LNCAP (cell line): ENCODE measurements around the gene ASPSCR1.

Source experiments
- CTCF ChIP-seq: fragments of 450-650 bp; IDR thresholded peaks from 2 replicates; pipeline ENCODE4 v1.5.1; 2017; ENCODE audit warnings: mild to moderate bottlenecking

The ASPSCR1 gene

GRCh38 chr17:82037889-82038195 lies 60.4 kb downstream of the ASPSCR1 start:
- no peak for TF ChIP-seq CTCF

DNA sequence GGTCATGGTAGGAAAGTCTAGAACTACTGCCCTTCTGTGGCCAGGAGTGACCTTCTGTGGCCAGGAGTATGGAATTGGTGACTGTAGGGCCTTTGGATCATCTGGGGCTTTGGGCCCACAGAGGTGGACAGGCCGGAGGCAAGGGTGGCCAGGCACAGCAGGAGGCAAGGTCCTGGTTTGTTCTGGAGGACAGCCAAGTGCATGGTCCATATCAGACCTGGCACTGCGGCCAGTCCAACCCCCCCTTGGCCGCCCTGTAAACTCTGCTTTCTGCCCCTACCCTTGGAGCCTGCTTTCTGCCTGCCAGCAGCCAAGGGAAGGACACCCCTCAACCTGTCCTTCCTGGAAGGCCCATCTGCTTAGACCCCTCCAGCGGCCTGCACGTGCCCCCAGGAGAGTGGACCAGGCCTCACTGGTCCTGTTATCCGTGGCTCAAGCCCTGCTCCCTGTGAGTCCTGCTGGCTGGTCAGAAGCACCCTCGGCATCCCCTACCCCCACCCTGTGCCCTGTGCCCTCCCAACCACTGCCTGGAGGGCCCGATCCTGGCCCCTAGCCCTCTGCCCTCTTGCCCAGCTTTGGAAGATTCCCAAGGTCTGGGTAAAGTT lies 62.4 kb downstream of the ASPSCR1 start:
- no peak for TF ChIP-seq CTCF

GRCh38 chr17:82041144-82041814 lies 63.9 kb downstream of the ASPSCR1 start:
- TF ChIP-seq CTCF, result no peak

- no peak for TF ChIP-seq CTCF
Measured at GRCh38 chr17:82042649-82043048, 65.2 kb downstream of the ASPSCR1 start.

GRCh38 chr17:82043507-82043906 lies 66.1 kb downstream of the ASPSCR1 start:
- no peak for TF ChIP-seq CTCF

- no peak for TF ChIP-seq CTCF
Measured at GRCh38 chr17:82045936-82046484, 68.6 kb downstream of the ASPSCR1 start.

DNA sequence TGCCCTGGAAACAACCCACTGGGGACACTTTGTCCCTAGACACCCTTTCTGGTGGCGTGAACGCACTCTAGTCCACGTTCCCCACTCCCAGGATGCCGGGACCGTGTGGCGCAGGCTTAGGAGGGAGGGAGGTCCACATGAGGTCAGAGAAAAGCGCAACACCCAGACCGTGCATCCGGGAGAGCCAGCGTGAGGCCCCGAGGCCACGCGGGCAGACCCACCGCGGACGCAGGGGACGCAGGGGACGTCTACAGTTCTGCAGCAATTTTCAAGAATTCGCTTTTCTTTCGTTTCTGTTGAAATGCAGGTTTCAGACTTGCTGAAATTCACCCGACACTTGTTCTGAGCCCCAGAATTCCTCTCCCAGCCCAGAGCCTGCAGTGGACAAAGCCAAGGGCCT lies 69.5 kb downstream of the ASPSCR1 start:
- TF ChIP-seq CTCF, result no peak

DNA sequence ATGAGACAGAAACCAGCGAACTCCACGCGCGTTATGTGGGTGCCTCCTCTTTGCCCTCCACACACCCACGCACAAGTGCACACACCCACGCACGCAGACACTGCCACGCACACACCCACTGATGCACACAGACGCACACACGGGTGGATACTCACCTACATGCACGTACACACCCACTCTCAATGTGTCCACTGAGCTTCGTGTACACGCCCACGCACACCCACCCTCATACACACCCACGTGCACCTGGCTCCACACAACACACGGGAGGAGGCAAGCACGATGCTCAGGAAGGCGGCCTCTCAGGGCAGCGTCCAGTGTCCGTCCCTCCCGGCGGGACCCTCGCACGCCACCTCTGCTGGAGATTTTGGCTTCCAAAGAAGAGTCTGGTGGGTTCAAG lies 70.0 kb downstream of the ASPSCR1 start:
- no peak for TF ChIP-seq CTCF
